ENCODE results near the gene TTYH3.

Gene TTYH3

DNA sequence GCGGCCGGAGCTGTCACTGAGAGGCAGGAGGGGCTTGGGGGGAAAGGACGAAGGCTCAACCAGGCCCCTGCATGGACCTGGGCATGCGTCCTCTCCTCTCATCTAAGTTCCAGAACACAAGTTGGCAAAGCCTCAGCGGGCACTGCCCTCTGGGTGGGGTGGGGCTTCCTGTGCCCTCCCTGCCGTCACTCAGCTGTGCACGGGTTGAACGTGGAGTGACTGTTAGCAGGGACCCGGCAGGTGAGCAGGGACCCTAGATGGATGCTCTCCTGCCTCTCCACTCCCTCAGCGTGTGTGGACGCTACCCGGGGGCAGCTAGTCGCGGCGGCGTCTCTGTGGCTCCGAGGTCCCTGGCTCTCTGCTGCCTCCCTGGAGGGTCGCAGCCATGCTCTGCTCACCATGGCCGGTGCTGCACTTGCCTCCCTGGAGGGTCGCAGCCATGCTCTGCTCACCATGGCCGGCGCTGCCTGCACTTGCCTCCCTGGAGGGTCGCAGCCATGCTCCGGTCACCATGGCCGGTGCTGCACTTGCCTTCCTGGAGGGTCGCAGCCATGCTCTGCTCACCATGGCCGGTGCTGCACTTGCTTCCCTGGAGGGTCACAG, 36.4 kb upstream of the TTYH3 start:
- TF ChIP-seq POLR2A (IDR thresholded peaks at IDR 0.05; ENCODE audit: low read length) (no peak), GATA1 (IDR thresholded peaks at IDR 0.05; ENCODE audit: low read depth, low read length) (no peak)
- no peak for DNase-seq

- no peak for TF ChIP-seq POLR2A (IDR thresholded peaks at IDR 0.05; ENCODE audit: low read length)
- TF ChIP-seq GATA1 (IDR thresholded peaks at IDR 0.05; ENCODE audit: low read depth, low read length) = no peak
- DNase-seq = no peak
These were observed 35.1 kb upstream of the TTYH3 start for GRCh38 chr7:2596464-2597272.

GRCh38 chr7:2597273-2597640, 34.5 kb upstream of the TTYH3 start:
- TF ChIP-seq POLR2A (IDR thresholded peaks at IDR 0.05; ENCODE audit: low read length) = no peak
- no peak for TF ChIP-seq GATA1 (IDR thresholded peaks at IDR 0.05; ENCODE audit: low read depth, low read length)

GRCh38 chr7:2598154-2598823, 33.5 kb upstream of the TTYH3 start:
- TF ChIP-seq GATA1 (IDR thresholded peaks at IDR 0.05; ENCODE audit: low read depth, low read length) (no peak), POLR2A (IDR thresholded peaks at IDR 0.05; ENCODE audit: low read length) (no peak)
- DNase-seq = no peak

More at GRCh38 chr7:2597273-2597640, 34.5 kb upstream of the TTYH3 start:
- no peak for DNase-seq

- no peak for DNase-seq
- no peak for TF ChIP-seq GATA1 (IDR thresholded peaks at IDR 0.05; ENCODE audit: low read depth, low read length)
- no peak for TF ChIP-seq POLR2A (IDR thresholded peaks at IDR 0.05; ENCODE audit: low read length)
These were observed 30.7 kb upstream of the TTYH3 start for GRCh38 chr7:2601065-2601464.

GRCh38 chr7:2601907-2602306, 29.9 kb upstream of the TTYH3 start:
- TF ChIP-seq POLR2A (IDR thresholded peaks at IDR 0.05; ENCODE audit: low read length) (no peak), GATA1 (IDR thresholded peaks at IDR 0.05; ENCODE audit: low read depth, low read length) (no peak)
- DNase-seq = no peak

- DNase-seq = no peak
- no peak for TF ChIP-seq GATA1 (IDR thresholded peaks at IDR 0.05; ENCODE audit: low read depth, low read length)
- TF ChIP-seq POLR2A (IDR thresholded peaks at IDR 0.05; ENCODE audit: low read length) = no peak
These were observed 29.3 kb upstream of the TTYH3 start for GRCh38 chr7:2602406-2603043.

DNA sequence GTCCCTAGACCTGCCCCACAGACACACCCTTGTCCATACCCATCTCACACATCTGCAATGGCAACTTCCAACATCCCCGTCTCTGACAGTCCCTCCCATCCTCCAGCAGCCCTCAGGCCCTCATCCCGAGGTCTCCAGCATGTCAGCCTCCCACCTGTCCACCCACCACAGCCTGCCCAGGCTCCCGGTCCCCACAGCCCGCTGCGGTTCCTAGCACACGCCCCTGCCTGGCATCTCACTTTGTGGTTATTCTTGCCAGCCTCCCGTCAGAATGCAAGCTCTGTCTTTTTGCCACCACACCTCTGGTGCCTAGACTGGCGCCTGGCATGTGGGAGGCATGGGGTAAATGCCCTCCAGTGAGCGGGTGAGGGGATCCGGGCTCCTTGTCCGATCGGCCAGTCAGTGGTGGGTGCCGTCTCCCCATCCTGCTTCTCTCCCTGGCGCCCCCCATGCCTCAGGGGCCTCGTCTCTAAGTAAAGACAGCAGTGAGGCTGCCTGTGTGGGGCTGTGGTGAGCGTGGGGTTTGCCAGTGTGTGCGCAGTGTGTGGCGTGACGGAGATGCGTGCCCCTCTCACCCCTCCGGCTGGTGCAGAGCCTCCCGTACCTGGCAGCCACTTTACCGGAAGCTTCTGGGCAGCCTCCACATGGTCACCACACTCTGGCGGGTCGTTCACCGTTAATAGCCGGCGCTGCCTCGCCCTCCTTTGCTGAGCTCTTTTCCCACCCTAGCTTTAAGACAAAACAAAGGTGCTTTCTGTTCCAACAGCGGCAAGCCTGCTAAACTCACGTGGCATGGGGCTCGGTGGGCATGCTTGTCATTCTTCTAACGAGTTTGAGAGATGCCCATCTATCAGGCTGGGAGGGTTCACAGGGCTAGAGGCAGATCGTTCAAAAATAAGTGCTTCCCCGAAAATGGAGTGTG, 28.5 kb upstream of the TTYH3 start:
- DNase-seq = no peak
- no peak for TF ChIP-seq GATA1 (IDR thresholded peaks at IDR 0.05; ENCODE audit: low read depth, low read length)
- no peak for TF ChIP-seq POLR2A (IDR thresholded peaks at IDR 0.05; ENCODE audit: low read length)

GRCh38 chr7:2604608-2605174, 27.1 kb upstream of the TTYH3 start:
- no peak for DNase-seq
- TF ChIP-seq POLR2A (IDR thresholded peaks at IDR 0.05; ENCODE audit: low read length) (no peak), GATA1 (IDR thresholded peaks at IDR 0.05; ENCODE audit: low read depth, low read length) (no peak)

DNA sequence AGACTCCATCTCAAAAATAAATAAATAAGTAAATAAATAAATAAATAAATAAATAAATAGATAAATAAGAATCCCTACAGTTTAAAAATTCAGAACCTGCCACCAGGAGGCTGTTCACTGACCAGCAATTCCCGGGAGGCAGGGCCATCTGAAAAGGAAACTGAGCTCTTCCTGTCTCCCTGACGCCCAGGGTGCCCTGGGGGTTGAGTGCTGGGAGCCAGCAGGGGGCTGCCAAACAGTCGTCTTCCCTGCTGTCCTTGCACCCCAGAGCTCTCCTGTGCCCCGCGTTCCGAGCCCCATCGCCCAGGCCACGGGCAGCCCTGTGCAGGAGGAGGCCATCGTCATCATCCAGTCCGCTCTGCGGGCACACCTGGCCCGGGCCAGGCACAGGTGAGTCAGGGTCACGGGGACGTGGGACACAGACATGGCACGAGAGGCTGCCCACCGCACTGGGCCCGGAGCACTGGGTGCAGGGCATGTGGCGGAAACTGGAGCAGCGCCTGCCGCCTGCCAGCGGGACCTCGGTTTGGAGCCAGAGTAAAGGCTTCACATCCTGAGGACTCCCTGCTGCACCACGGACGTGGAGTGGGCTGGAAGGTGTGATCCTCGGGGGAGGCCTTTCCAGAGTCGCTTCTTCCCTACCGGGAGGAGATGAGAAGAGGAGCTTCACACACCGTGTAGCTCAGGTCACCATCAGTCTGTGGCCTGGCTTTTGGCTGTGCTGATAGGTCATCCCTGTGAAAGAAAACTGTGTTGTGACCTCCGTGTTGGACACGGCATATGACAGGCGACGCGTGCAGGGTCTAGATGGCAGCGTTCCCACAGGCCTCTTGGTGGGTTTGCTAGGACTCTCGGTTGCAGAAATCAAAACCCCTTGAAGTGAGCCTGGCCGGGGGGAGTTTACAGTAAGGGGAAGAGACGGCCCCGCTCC, 25.9 kb upstream of the TTYH3 start:
- no peak for DNase-seq

GRCh38 chr7:2606539-2606936, 25.2 kb upstream of the TTYH3 start:
- TF ChIP-seq GATA1 (IDR thresholded peaks at IDR 0.05; ENCODE audit: low read depth, low read length) = no peak
- no peak for TF ChIP-seq POLR2A (IDR thresholded peaks at IDR 0.05; ENCODE audit: low read length)
- no peak for DNase-seq

More for the DNA sequence above, 25.9 kb upstream of the TTYH3 start:
- TF ChIP-seq GATA1 (IDR thresholded peaks at IDR 0.05; ENCODE audit: low read depth, low read length) (no peak), POLR2A (IDR thresholded peaks at IDR 0.05; ENCODE audit: low read length) (no peak)

Measured in erythroblast (primary cell).